CD4-positive, CD25-positive, alpha-beta regulatory T cell (primary cell): ENCODE data around the gene UTS2R. TPM values are rescaled to one million over a fixed set of nuclear protein-coding genes. Genes with fewer than 3 reads are reported as not detected.
"Not testable (repeated sequence)": the region's sequence is repeated elsewhere in the genome, so short reads cannot be mapped to it uniquely, and the experiment has no call there.

ENCODE experiments used
- ATAC-seq, 2 donors: fragments of 150-1000 bp; cut with Tn5 transposase; one replicate each; pipeline ENCODE4 v1.10.0; 2021; ENCODE audit warnings: low read depth in 2 of 2, moderate number of reproducible peaks in 2 of 2, moderate library complexity in 1 of 2
- DNase-seq, 3 donors: peaks; one replicate each; pipeline versions ENCODE4 v3.0.0 to v3.0.0-alpha.2; 2012 to 2022; ENCODE audit warnings: mixed read lengths in 1 of 3
- H3K27ac ChIP-seq: one replicate; pipeline ENCODE4 v1.7.0; 2013; ENCODE audit warnings: mild to moderate bottlenecking, low read length; ENCODE audit not compliant: insufficient read depth, poor library complexity, severe bottlenecking
- H3K27me3 ChIP-seq: one replicate; pipeline ENCODE4 v1.7.0; 2013; ENCODE audit warnings: low read length; ENCODE audit not compliant: control insufficient read depth, insufficient read depth
- H3K36me3 ChIP-seq: one replicate; pipeline ENCODE4 v1.7.0; 2013; ENCODE audit warnings: mild to moderate bottlenecking, low read length, moderate library complexity; ENCODE audit not compliant: control insufficient read depth, insufficient read depth
- H3K4me1 ChIP-seq: 2 replicates; pipeline ENCODE4 v1.7.0; 2013; ENCODE audit warnings: mild to moderate bottlenecking, low read length; ENCODE audit not compliant: insufficient read depth, control insufficient read depth, poor library complexity, severe bottlenecking
- H3K4me3 ChIP-seq: one replicate; pipeline ENCODE4 v1.7.0; 2013; ENCODE audit warnings: low read depth, mild to moderate bottlenecking, low read length, moderate library complexity
- H3K9me3 ChIP-seq, 2 experiments: 1 replicate in 1 of 2; 2 replicates in 1 of 2; pipeline ENCODE4 v1.7.0; 2013; ENCODE audit warnings: low read length in 2 of 2, mild to moderate bottlenecking in 1 of 2, moderate library complexity in 1 of 2; ENCODE audit not compliant: control insufficient read depth in 2 of 2
- H3K27ac Mint-ChIP-seq, 3 donors: one replicate each; pipeline ENCODE4 v1.8.0; 2020 to 2022; ENCODE audit warnings: mild to moderate bottlenecking in 3 of 3, mixed read lengths in 3 of 3, moderate library complexity in 2 of 3
- H3K27me3 Mint-ChIP-seq: one replicate; pipeline ENCODE4 v1.8.0; 2022; ENCODE audit warnings: mild to moderate bottlenecking, mixed read lengths
- H3K36me3 Mint-ChIP-seq: one replicate; pipeline ENCODE4 v1.8.0; 2020; ENCODE audit warnings: mixed read lengths
- H3K4me1 Mint-ChIP-seq, 4 donors: one replicate each; pipeline ENCODE4 v1.8.0; 2020 to 2022; ENCODE audit warnings: mixed read lengths in 4 of 4, mild to moderate bottlenecking in 1 of 4
- H3K4me3 Mint-ChIP-seq, 4 donors: one replicate each; pipeline ENCODE4 v1.8.0; 2020 to 2022; ENCODE audit warnings: mild to moderate bottlenecking in 4 of 4, mixed read lengths in 4 of 4, moderate library complexity in 3 of 4
- H3K9me3 Mint-ChIP-seq, 7 donors: one replicate each; pipeline ENCODE4 v1.8.0; 2020 to 2022; ENCODE audit warnings: mixed read lengths in 7 of 7, mild to moderate bottlenecking in 3 of 7, moderate library complexity in 2 of 7
- polyA plus RNA-seq, 4 donors: library from polyadenylated mRNA; unstranded; fragments of 300-500 nt; fragmentation: Illumina TruSeq; gene quantifications; one replicate each; pipeline ENCODE4 v1.2.3, GENCODE V29; 2021
- total RNA-seq: library from RNA; stranded (reverse); gene quantifications from one replicate; pipeline ENCODE4 v1.2.3, GENCODE V29; 2022

UTS2R gene
- total and polyA plus RNA-seq, 5 donors from 2014 or later, result not detected

DNA sequence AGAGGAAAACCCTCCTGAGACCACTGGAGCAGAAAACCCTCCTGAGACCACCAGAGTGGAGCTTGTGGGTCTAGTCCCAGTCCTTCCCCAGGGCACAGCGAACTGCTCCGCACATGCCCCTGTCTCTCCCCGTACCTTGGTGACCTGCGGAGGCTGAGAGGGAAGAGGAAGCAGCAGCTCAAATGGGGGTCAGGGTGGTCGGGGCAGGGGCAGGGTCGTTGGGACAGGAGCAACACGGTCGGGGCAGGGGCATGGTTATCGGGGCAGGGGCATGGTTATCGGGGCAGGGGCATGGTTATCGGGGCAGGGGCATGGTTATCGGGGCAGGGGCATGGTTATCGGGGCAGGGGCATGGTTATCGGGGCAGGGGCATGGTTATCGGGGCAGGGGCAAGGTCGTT lies 40.5 kb downstream of the UTS2R start:
- H3K4me3 Mint-ChIP-seq, H3K9me3 Mint-ChIP-seq, DNase-seq, H3K4me3 ChIP-seq, H3K27ac Mint-ChIP-seq, ATAC-seq, H3K9me3 ChIP-seq, H3K27me3 Mint-ChIP-seq, H3K36me3 ChIP-seq, H3K4me1 ChIP-seq, H3K27ac ChIP-seq, H3K27me3 ChIP-seq: not testable (repeated sequence)
- peaks cover 5 to 15% (median 8%) of the 10 kb centered on the region in 4 donors for H3K4me1 Mint-ChIP-seq
- H3K36me3 Mint-ChIP-seq, result peaks cover 16% of the 10 kb centered on the region

DNA sequence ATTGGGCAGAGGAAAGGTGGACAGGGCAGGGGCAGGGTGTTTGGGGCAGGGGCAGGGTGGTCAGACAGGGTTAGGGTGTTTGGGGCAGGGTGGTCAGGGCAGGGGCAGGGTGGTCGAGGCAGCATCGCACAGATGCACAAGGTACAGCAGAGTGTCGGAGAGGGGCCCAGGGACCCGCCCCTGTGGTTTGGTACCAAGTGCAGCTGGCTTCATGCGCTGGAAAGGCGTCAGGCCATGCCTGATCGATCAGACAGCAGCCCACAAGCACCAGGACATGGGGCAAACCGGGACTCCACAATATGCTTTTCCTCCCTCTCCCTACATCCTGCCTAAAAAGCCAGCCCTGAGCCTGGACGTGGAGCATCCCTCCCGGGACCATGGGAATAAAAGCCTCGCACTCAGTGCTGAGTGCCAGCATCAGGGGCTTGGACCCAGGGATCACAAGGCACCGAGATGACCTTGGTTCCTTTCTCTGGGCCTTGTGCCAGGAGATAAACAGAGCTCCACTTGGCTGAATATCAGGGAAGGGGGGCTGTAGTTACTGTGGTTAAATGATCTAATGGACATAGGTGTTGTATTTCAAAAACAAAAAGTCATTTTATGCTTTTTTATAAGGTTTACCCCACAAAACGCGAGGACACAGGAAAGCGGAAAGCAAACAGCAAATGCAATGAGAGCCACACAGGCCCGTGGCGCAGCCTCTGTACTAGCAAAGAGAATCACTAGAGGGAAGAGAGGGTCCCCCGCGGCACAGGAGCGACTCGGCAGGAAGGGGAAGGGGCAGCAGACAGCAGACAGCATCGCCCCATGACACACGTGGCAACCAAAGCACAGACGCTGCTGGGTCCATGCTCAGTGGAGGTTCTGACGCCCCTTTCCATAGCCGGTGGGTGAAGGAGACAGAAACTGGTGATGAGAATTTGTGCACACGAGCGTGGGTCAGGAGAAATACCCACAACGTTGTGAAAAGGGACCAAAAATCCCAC lies 41.3 kb downstream of the UTS2R start:
- no peak for ATAC-seq
- Mint-ChIP-seq H3K9me3 (no peaks in the 10 kb centered on the region), H3K27ac (peak overlapping the region in 1 of 3 donors; percentile 74), H3K36me3 (peaks cover 16% of the 10 kb centered on the region), H3K4me1 (peaks cover 5 to 15% (median 8%) of the 10 kb centered on the region in 4 donors), H3K27me3 (no peaks in the 10 kb centered on the region), H3K4me3 (no peak overlapping the region)
- Histone ChIP-seq H3K27me3 (no peaks in the 10 kb centered on the region), H3K36me3 (peaks cover 7% of the 10 kb centered on the region), H3K9me3 (no peaks in the 10 kb centered on the region), H3K4me1 (peaks cover 11% of the 10 kb centered on the region), H3K27ac (no peak overlapping the region), H3K4me3 (no peak overlapping the region)
- no peak for DNase-seq

DNA sequence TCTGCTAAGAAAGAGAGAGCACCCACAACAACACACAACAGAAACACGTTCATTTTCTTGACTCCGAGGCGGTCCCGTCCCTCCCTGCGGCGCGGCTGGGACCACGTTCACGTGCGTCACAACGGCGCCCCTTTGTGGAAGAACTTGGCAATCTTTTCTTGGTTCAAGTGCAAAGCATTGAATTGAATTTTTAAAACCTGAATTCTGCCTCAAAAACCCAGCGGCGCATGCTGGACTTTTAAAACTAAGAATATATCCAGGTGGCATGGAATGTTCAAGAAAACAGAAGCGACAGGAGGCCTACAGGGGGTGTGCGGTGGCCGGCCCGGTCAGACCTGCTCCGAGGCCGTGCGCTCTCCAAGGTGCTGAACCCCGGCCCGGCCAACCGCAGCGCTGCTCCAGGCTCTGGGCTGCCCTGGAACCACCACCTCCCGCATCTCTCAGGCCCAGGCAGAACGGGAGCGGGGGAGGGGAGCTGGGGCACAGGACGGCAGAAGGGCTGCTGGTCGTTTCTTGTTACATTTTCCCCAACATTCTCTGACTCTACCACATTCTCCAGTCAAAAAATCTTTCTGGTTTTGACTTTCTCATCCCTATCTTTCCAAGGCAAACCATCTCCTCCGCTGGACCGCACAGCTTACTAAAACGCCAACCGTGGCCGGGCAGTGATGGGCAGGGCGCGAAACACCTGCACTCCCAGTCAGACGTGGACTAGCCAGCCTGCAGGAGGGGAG lies 43.1 kb downstream of the UTS2R start:
- H3K4me3 ChIP-seq, result no peak overlapping the region
- no peaks in the 10 kb centered on the region for H3K9me3 Mint-ChIP-seq
- H3K4me3 Mint-ChIP-seq, result peak overlapping the region in 2 of 4 donors; percentile 30 to 62
- ATAC-seq (no peak), DNase-seq (peak; percentile 42 to 83 (median 71))
- peaks cover 9% of the 10 kb centered on the region for H3K36me3 Mint-ChIP-seq
- H3K36me3 ChIP-seq, result peaks cover 2% of the 10 kb centered on the region
- no peaks in the 10 kb centered on the region for H3K27me3 Mint-ChIP-seq
- peaks cover 25% of the 10 kb centered on the region for H3K4me1 ChIP-seq
- no peak overlapping the region for H3K27ac Mint-ChIP-seq
- H3K9me3 ChIP-seq, result no peaks in the 10 kb centered on the region
- H3K4me1 Mint-ChIP-seq, result peaks cover 11 to 23% (median 13%) of the 10 kb centered on the region in 4 donors
- H3K27me3 ChIP-seq, result no peaks in the 10 kb centered on the region
- H3K27ac ChIP-seq, result no peak overlapping the region

DNA sequence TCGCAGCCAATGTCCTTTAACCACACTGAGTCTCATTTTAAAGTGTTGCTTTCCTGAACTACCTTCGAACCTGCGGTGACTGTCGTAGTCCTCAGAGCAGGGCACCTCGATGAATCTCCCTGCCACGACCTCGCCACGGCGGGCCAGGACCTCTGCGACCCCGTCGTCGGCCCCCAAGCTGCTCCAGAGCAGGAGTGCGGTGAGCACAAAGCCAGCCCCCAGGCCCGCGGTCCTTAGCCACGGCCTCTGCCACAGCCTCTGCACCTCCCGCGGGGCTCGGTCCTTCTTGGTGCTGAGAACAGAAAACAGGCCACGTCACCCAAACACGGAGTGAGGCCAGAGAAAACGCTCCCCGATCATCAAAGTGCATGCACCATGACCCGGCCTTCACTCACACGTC lies 43.8 kb downstream of the UTS2R start:
- H3K4me1 ChIP-seq, result peaks cover 29% of the 10 kb centered on the region
- H3K4me1 Mint-ChIP-seq, result peaks cover 15 to 28% (median 16%) of the 10 kb centered on the region in 4 donors
- H3K36me3 Mint-ChIP-seq, result peaks cover 12% of the 10 kb centered on the region
- no peak for ATAC-seq
- no peak overlapping the region for H3K4me3 ChIP-seq
- no peak for DNase-seq
- peaks cover 2% of the 10 kb centered on the region for H3K36me3 ChIP-seq
- H3K27ac Mint-ChIP-seq, result peak overlapping the region in 1 of 3 donors; percentile 66
- H3K27ac ChIP-seq, result no peak overlapping the region
- H3K27me3 Mint-ChIP-seq, result no peaks in the 10 kb centered on the region
- no peaks in the 10 kb centered on the region for H3K9me3 Mint-ChIP-seq
- peak overlapping the region in 1 of 4 donors; percentile 30 for H3K4me3 Mint-ChIP-seq
- no peaks in the 10 kb centered on the region for H3K9me3 ChIP-seq
- no peaks in the 10 kb centered on the region for H3K27me3 ChIP-seq

DNA sequence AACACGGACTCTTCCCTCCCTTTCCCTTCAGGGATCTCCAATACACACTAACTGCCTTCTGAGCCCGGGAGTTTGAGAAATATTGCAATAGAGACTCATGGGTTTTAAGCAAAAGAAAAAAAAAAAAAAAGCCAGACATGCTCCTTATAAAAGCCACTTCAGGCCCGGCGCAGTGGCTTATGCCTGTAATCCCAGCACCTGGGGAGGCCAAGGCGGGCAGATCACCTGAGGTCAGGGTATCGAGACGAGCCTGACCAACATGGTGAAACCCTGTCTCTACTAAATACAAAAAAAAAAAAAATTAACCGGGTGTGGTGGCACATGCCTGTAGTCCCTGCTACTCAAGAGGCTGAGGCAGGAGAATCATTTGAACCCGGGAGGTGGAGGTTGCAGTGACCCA lies 44.2 kb downstream of the UTS2R start:
- peaks cover 12% of the 10 kb centered on the region for H3K36me3 Mint-ChIP-seq
- Histone ChIP-seq H3K4me1 (peaks cover 29% of the 10 kb centered on the region), H3K36me3 (peaks cover 2% of the 10 kb centered on the region), H3K9me3 (no peaks in the 10 kb centered on the region), H3K4me3 (no peak overlapping the region), H3K27me3 (no peaks in the 10 kb centered on the region), H3K27ac (no peak overlapping the region)
- H3K4me3 Mint-ChIP-seq, result no peak overlapping the region
- H3K27me3 Mint-ChIP-seq, result no peaks in the 10 kb centered on the region
- DNase-seq, result no peak
- ATAC-seq, result no peak
- H3K4me1 Mint-ChIP-seq, result peaks cover 15 to 28% (median 16%) of the 10 kb centered on the region in 4 donors
- no peaks in the 10 kb centered on the region for H3K9me3 Mint-ChIP-seq
- H3K27ac Mint-ChIP-seq, result peak overlapping the region in 1 of 3 donors; percentile 66

DNA sequence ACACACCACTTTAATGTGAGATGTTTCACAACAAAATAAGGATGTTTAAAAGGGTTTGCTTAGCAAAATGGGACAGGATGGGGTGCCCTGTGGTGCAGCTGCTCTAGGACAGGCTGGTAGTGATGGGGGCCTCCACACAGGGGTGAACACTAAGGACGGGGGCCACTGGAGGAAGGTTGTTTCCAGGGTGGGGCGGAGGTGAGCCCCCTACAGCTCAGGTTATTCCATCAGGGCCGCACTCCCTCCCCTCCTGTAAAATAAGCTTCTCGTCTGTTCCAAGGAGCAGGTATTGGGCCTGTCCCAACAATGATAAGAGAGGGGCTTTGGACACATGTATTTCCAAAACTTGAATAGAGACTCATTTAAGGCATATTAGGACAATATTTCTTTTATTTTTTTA lies 44.7 kb downstream of the UTS2R start:
- H3K9me3 ChIP-seq, result no peaks in the 10 kb centered on the region
- Mint-ChIP-seq H3K27me3 (no peaks in the 10 kb centered on the region), H3K9me3 (no peaks in the 10 kb centered on the region), H3K27ac (no peak overlapping the region), H3K36me3 (peaks cover 12% of the 10 kb centered on the region), H3K4me3 (peak overlapping the region in 1 of 4 donors; percentile 31), H3K4me1 (peaks cover 15 to 28% (median 16%) of the 10 kb centered on the region in 4 donors)
- H3K36me3 ChIP-seq, result peaks cover 2% of the 10 kb centered on the region
- H3K4me3 ChIP-seq, result no peak overlapping the region
- peaks cover 29% of the 10 kb centered on the region for H3K4me1 ChIP-seq
- ATAC-seq, result no peak
- H3K27ac ChIP-seq, result no peak overlapping the region
- no peak for DNase-seq
- H3K27me3 ChIP-seq, result no peaks in the 10 kb centered on the region

DNA sequence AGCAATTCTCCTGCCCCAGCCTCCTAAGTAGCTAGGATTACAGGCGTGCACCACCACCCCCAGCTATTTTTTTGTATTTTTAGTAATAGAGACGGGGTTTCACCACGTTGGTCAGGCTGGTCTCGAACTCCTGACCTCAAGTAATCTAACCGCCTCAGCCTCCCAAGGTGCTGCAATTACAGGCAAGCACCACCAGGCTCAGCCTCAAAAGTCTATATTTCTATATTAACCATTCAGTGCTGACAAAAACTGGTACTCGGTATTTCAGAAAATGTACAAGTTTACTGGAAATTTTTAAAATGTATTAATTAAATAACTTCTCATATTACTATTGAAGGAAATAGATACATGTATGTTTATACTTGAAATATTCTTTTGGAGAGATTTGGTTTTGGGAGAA lies 45.2 kb downstream of the UTS2R start:
- Mint-ChIP-seq H3K36me3 (peaks cover 12% of the 10 kb centered on the region), H3K9me3 (no peaks in the 10 kb centered on the region), H3K4me3 (no peak overlapping the region), H3K27ac (no peak overlapping the region), H3K4me1 (peaks cover 15 to 28% (median 17%) of the 10 kb centered on the region in 4 donors), H3K27me3 (no peaks in the 10 kb centered on the region)
- Histone ChIP-seq H3K4me3 (no peak overlapping the region), H3K36me3 (peaks cover 2% of the 10 kb centered on the region), H3K9me3 (no peaks in the 10 kb centered on the region), H3K27ac (no peak overlapping the region), H3K27me3 (no peaks in the 10 kb centered on the region), H3K4me1 (peaks cover 29% of the 10 kb centered on the region)
- DNase-seq, result peak in 1 of 3 donors; percentile 22
- ATAC-seq, result no peak
